ENCODE measurements around the gene SPATA2L. TPM values are rescaled to one million over a fixed set of nuclear protein-coding genes. Genes with fewer than 3 reads are reported as not detected.

SPATA2L gene
- total and polyA plus RNA-seq, 12 donors = 1.9 to 13.0 (median 3.1) TPM

DNA sequence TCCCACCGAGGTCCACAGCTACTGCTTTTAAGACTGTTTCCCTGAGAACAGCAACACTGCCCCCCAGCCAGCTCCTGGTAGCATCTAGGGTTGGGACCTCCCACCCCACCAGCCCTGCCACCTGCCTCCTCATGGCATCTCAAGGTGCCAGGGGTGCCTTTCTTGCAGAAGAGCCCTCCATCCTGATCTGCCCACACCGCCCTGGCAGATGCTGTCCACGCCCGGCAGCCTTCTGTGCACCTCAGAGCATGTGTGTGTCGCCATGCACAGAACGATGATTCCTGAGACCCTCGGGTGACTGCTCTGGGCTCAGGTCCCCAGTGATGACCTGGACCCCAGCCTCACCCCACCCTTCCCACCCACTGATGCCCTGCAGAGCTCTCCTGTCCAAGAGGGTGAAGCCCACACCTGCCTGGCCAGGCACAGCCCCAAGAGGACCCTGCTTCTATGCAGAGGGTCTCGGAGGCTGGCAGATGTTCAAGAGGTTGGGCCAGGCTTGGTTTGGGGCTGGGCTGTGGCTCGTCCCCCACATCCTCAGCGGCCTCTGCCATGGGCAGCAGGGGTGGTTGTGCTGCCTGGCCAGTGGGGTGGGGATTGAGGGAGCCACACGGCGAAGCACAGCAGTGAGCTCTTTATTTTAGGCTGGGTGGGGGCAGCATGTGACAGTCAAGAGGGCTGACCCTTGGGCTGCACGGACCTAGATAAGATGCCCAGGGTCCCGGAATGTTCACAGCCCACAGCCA lies 5.2 kb upstream of the SPATA2L start:
- WGBS, 2 donors = 73 to 74% methylated on average over 14 of the region's 14 CpGs
- Histone ChIP-seq H3K27me3 (no peaks in the 10 kb centered on the region), H3K36me3 (peaks cover 0 to 20% (median 0%) of the 10 kb centered on the region in 9 donors), H3K4me1 (peaks cover 5 to 19% (median 9%) of the 10 kb centered on the region in 9 donors), H3K9me3 (no peaks in the 10 kb centered on the region), H3K27ac (no peak overlapping the region), H3K4me3 (no peak overlapping the region)
- no peak for DNase-seq
- TF ChIP-seq, protein P1, sequence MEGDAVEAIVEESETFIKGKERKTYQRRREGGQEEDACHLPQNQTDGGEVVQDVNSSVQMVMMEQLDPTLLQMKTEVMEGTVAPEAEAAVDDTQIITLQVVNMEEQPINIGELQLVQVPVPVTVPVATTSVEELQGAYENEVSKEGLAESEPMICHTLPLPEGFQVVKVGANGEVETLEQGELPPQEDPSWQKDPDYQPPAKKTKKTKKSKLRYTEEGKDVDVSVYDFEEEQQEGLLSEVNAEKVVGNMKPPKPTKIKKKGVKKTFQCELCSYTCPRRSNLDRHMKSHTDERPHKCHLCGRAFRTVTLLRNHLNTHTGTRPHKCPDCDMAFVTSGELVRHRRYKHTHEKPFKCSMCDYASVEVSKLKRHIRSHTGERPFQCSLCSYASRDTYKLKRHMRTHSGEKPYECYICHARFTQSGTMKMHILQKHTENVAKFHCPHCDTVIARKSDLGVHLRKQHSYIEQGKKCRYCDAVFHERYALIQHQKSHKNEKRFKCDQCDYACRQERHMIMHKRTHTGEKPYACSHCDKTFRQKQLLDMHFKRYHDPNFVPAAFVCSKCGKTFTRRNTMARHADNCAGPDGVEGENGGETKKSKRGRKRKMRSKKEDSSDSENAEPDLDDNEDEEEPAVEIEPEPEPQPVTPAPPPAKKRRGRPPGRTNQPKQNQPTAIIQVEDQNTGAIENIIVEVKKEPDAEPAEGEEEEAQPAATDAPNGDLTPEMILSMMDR (IDR thresholded peaks at IDR 0.05) = no peak
- intact Hi-C loops (cut with DNase I) = loop anchor here in 7 of 10 donors (2.0 to 10.0 kb wide), 5 partner anchors 78 to 156 kb away; no protein-coding TSS in a partner anchor
- no peak for ATAC-seq

DNA sequence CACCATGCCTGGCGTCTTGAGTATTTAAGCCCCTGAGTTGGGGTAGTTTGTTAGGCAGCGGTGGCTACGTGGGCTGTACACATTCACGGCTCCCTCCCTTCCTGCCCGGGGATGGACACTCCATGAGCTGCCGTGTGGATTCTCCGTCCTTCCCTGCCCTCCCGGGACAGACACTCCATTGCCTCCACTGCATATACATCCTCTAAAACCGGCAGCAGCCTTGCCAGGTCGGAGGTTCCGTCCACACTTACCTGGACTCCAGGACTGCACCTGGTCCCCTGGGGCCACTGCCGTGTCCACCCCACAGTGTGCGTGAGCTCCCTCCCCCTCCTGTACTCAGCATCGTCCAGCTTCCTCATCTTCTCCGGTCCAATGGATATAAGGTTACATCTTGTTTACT lies 3.5 kb upstream of the SPATA2L start:
- DNase-seq = no peak
- H3K27ac ChIP-seq = no peak overlapping the region
- intact Hi-C loops (cut with DNase I) = loop anchor here in 7 of 10 donors (5.0 to 10.0 kb wide), 4 partner anchors 80 to 157 kb away; no protein-coding TSS in a partner anchor
- ATAC-seq = no peak
- H3K9me3 ChIP-seq = no peaks in the 10 kb centered on the region
- H3K4me3 ChIP-seq = no peak overlapping the region
- peaks cover 0 to 16% (median 0%) of the 10 kb centered on the region in 9 donors for H3K36me3 ChIP-seq
- TF ChIP-seq, protein P1 (IDR thresholded peaks at IDR 0.05) = no peak
- WGBS, 2 donors = 66 to 71% methylated on average over 15 of the region's 15 CpGs
- H3K4me1 ChIP-seq = peaks cover 16 to 30% (median 22%) of the 10 kb centered on the region in 9 donors
- H3K27me3 ChIP-seq = no peaks in the 10 kb centered on the region

DNA sequence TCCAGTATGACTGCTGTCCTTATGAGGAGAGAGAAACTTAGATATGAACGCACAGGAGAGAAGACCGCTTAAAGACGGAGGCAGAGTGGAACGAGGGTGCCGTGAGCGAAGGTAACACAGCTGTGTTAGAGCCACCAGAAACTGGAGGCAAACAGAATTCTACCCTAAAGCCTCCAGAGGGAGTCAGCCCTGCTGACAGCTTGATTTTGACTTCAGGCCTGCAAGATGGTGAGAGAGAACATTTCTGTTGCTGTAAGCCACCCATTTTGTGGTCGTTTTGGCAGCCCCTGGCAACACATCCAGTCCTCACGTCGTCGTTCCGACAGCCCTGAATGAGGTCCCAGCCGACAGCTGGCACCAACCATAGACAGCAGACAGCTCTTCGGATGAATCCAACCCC lies 2.8 kb upstream of the SPATA2L start:
- Histone ChIP-seq H3K4me3 (no peak overlapping the region), H3K9me3 (no peaks in the 10 kb centered on the region), H3K27me3 (no peaks in the 10 kb centered on the region), H3K27ac (no peak overlapping the region), H3K36me3 (peaks cover 0 to 8% (median 0%) of the 10 kb centered on the region in 9 donors), H3K4me1 (peaks cover 16 to 38% (median 29%) of the 10 kb centered on the region in 9 donors)
- 73 to 77% methylated on average over 13 of the region's 13 CpGs for WGBS, 2 donors
- TF ChIP-seq, protein P1 (IDR thresholded peaks at IDR 0.05) = no peak
- no peak for ATAC-seq
- intact Hi-C loops (cut with DNase I) = loop anchor here in 5 of 10 donors (5.0 to 10.0 kb wide), 6 partner anchors 81 to 168 kb away; partner anchors contain the start of gene TCF25 (in 1 of the 5)
- DNase-seq = no peak

DNA sequence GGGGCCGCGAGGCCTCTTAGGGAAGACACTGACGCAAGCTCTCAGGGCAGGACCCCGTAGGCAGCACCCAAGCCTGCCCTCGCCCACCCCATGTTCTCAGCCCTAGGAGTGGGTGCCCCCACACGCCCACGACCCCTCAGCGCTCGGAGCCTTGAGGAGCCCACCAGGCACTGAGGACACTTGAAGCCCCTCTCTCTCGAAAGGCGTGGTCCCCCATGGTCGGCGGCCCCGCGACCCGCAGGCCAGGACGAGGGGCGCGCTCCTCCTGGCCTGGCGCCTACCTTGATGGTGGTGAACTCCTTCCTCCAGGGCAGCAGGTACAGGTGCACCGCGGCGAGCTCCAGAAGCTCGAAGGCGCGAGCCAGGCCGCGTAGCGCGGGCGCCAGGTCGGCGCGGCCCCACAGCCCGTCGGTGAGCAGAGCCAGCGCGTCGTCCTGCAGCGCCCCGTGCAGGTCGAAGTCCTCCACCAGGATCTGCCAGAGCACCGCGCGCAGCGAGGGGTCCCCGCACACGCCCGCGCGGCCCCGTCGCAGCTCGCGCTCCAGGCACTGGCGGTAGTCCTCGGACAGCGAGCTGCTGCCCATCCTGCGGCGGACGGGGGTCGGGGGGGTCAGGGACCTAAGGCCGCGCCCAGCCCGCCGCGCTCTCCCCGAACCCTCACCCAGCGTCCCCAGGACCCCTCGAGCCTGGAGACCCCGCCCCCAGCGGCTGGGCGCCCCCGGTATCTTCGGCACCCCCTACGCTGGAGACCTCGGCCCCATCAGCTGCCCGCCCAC lies 668 bp downstream of the SPATA2L start:
- peaks cover 10 to 38% (median 26%) of the 10 kb centered on the region in 9 donors for H3K4me1 ChIP-seq
- peak overlapping the region in 9 of 10 donors; percentile 62 to 85 (median 76) for H3K27ac ChIP-seq
- H3K4me3 ChIP-seq = peak overlapping the region; percentile 59 to 78 (median 74)
- no peaks in the 10 kb centered on the region for H3K27me3 ChIP-seq
- 2 to 3% methylated on average over 61 to 78 of the region's 78 CpGs for WGBS, 2 donors
- peaks cover 0 to 25% (median 0%) of the 10 kb centered on the region in 9 donors for H3K36me3 ChIP-seq
- peak in 7 of 8 donors; percentile 5 to 26 (median 14) for ATAC-seq
- H3K9me3 ChIP-seq = no peaks in the 10 kb centered on the region
- TF ChIP-seq, protein P1 (IDR thresholded peaks at IDR 0.05) = peak in 2 of 9 donors; percentile 7 to 29
- intact Hi-C loops (cut with DNase I) = loop anchor here in 8 of 10 donors (1.0 to 10.0 kb wide), 9 partner anchors 19 to 171 kb away; partner anchors contain the start of genes VPS9D1 (in 3 of the 8), ZNF276 (in 2 of the 8) and TCF25 (in 1 of the 8)
- no peak for DNase-seq

All from heart right ventricle (tissue), 16 donors.